ENCODE measurements around the gene RERE.

RERE gene

GRCh38 chr1:8364528-8365442, 452.7 kb downstream of the RERE start:
- Mint-ChIP-seq H3K4me3 (no peak overlapping the region), H3K27ac (peak overlapping the region; percentile 23), H3K36me3 (ENCODE audit: low read depth) (peaks cover 72% of the 10 kb centered on the region), H3K9me3 (no peaks in the 10 kb centered on the region), H3K4me1 (ENCODE audit: low read depth) (peaks cover 16% of the 10 kb centered on the region), H3K27me3 (no peaks in the 10 kb centered on the region)
- DNase-seq = no peak

DNA sequence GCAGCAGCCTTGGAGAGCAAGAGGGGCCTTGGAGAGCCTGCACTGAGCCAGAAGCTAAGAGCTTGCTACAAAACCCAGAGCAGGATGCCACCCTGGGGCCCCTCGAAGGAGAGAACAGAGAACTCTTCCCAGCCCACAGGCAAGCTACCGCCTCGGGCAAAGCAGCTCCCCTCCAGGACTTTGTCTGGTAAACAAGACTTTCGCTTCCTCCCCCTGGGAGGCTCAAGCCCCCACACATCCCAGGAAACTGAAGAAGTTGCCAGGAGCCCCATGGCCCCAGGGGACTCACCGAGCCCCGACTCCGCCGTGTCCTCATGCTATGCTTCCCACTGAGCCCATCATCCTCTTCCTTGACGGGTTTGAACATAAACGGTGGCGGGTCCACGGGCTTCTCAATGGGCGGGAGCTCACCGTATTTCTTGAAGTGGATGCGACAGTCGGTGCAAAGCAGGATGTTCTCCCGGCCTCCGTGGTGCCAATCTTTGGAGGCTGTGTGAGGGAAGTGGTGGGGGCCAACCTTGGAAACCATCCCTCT, 453.6 kb downstream of the RERE start:
- H3K9me3 Mint-ChIP-seq = no peaks in the 10 kb centered on the region
- H3K27me3 Mint-ChIP-seq = no peaks in the 10 kb centered on the region
- peaks cover 78% of the 10 kb centered on the region for H3K36me3 Mint-ChIP-seq (ENCODE audit: low read depth)
- H3K27ac Mint-ChIP-seq = peak overlapping the region; percentile 37
- DNase-seq = no peak
- H3K4me3 Mint-ChIP-seq = no peak overlapping the region
- H3K4me1 Mint-ChIP-seq (ENCODE audit: low read depth) = peaks cover 9% of the 10 kb centered on the region

DNA sequence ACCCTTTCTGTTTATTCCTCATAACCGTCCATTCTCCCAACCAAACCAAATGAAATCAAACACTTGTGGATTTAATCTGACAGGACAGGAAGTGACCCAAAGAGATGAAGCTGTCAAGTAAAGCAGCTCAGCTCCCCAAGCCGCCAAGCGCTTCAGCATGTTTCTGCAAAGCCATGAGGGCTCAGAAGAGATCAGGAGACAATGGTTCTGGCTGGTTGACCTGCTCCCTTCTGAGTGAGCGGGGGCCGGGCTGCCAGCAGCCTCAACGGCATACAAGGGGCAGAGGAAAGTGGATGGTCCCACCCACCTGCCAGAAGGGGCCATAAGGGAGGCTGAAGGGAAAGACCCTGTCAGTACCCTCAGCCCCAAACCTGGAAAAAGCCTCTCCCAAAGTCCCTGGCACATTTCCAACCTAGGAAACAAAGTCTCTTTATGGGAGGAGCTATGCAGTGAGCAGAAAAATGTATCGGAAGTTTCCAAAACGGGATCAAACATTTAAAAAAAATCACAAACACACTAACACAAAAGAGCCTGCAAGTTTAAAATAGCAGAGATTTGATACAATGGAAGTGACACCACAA, 454.2 kb downstream of the RERE start:
- H3K36me3 Mint-ChIP-seq (ENCODE audit: low read depth) = peaks cover 83% of the 10 kb centered on the region
- H3K4me1 Mint-ChIP-seq (ENCODE audit: low read depth) = peaks cover 9% of the 10 kb centered on the region
- no peaks in the 10 kb centered on the region for H3K27me3 Mint-ChIP-seq
- no peaks in the 10 kb centered on the region for H3K9me3 Mint-ChIP-seq
- no peak overlapping the region for H3K4me3 Mint-ChIP-seq
- no peak for DNase-seq
- peak overlapping the region; percentile 17 for H3K27ac Mint-ChIP-seq

- Mint-ChIP-seq H3K9me3 (no peaks in the 10 kb centered on the region), H3K36me3 (ENCODE audit: low read depth) (peaks cover 87% of the 10 kb centered on the region), H3K27me3 (no peaks in the 10 kb centered on the region), H3K4me3 (no peak overlapping the region), H3K27ac (peak overlapping the region; percentile 41), H3K4me1 (ENCODE audit: low read depth) (peaks cover 7% of the 10 kb centered on the region)
- DNase-seq = no peak
Measured at GRCh38 chr1:8362701-8363101, 454.7 kb downstream of the RERE start.

GRCh38 chr1:8361198-8361849, 456.1 kb downstream of the RERE start:
- Mint-ChIP-seq H3K27me3 (no peaks in the 10 kb centered on the region), H3K4me3 (no peak overlapping the region), H3K27ac (peak overlapping the region; percentile 37), H3K9me3 (no peaks in the 10 kb centered on the region), H3K4me1 (ENCODE audit: low read depth) (no peaks in the 10 kb centered on the region), H3K36me3 (ENCODE audit: low read depth) (peaks cover 90% of the 10 kb centered on the region)
- DNase-seq = no peak

DNA sequence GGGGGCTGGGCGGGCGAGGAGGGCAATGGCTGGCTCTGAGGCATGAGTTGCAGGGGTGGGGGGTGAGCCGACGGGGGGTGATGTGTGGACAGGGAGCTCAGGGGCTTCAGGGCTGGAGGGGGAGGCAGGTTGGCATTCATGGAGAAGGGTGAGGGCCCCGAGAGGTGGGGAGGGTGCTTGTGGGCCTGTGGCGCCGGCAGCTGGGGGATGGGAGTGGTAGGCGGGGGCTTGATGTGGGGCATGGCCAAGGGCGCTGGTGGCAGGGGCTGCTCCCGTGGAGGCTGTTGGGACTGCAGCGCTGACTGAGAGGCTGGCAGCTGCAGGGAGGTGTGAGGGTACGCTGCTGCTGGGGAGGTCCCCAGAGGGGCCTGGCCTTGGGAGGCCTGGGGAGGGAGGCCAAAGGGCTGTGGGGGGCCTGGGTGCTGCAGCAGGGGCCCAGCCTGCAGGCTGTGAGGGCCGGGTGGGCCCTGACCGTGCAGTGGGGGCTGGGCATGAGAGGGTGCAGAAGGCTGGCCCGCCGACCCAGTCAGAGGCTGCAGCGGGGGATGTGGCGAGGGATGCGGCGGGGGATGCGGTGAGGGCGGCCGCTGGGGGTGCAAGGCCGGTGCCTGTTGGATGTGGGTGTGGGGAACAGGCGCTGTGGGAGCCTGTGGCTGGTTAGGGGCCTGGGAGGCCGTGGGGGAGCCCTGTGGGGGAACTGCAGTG, 456.8 kb downstream of the RERE start:
- peaks cover 90% of the 10 kb centered on the region for H3K36me3 Mint-ChIP-seq (ENCODE audit: low read depth)
- no peak overlapping the region for H3K27ac Mint-ChIP-seq
- H3K4me1 Mint-ChIP-seq (ENCODE audit: low read depth) = no peaks in the 10 kb centered on the region
- H3K9me3 Mint-ChIP-seq = no peaks in the 10 kb centered on the region
- DNase-seq = no peak
- H3K27me3 Mint-ChIP-seq = no peaks in the 10 kb centered on the region
- H3K4me3 Mint-ChIP-seq = no peak overlapping the region

DNA sequence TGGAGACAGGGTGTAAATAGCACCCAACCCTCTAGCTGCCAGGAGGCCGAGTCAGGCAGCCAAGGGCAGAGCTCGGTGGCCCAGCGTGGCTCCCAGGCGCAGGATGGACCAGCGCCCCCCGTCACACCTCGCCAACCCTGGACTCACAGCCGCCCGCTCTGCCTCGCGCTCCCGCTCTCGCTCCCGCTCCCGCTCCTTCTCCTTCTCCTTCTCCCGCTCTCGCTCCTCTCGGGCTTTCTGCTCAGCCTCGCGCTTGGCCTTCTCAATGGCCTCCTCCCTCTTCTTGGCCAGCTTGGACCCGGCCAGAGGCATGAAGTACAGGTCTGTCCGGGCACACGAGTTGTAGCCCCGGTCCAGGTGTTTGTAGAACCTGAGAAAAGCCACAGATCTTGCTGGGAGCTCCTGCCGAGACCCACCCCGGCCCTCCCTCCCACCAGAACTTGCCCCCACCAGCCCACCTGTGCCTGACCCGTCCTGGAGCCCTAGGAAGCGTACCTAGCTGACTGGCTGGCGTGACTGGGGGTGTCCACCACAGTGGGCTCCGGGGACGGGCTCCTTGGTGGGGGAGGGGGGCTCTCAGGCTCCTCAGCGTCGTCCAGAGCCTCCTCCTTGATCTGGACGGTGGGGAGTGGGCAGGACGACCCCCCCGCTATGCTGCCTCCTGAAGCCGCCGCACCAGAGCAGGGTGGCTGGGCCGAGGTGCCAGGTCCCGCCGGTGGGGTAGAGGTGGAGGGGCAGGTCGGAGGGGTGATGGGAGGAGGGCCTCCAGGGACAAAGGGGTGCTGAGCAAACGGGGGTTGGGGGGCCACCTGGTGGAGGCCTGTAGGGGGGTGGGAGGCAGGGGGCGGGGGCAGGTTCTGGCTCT, 457.6 kb downstream of the RERE start:
- no peak for DNase-seq
- no peak overlapping the region for H3K4me3 Mint-ChIP-seq
- peaks cover 90% of the 10 kb centered on the region for H3K36me3 Mint-ChIP-seq (ENCODE audit: low read depth)
- no peaks in the 10 kb centered on the region for H3K9me3 Mint-ChIP-seq
- H3K27ac Mint-ChIP-seq = no peak overlapping the region
- no peaks in the 10 kb centered on the region for H3K4me1 Mint-ChIP-seq (ENCODE audit: low read depth)
- H3K27me3 Mint-ChIP-seq = no peaks in the 10 kb centered on the region

- Mint-ChIP-seq H3K4me3 (no peak overlapping the region), H3K27ac (no peak overlapping the region)
Measured at GRCh38 chr1:8358897-8359616, 458.4 kb downstream of the RERE start.

GRCh38 chr1:8358241-8358896, 459.1 kb downstream of the RERE start:
- H3K27me3 Mint-ChIP-seq = no peaks in the 10 kb centered on the region
- H3K4me3 Mint-ChIP-seq = no peak overlapping the region
- no peak for DNase-seq
- peaks cover 89% of the 10 kb centered on the region for H3K36me3 Mint-ChIP-seq (ENCODE audit: low read depth)
- H3K9me3 Mint-ChIP-seq = no peaks in the 10 kb centered on the region
- H3K27ac Mint-ChIP-seq = no peak overlapping the region
- H3K4me1 Mint-ChIP-seq (ENCODE audit: low read depth) = no peaks in the 10 kb centered on the region

More at GRCh38 chr1:8358897-8359616, 458.4 kb downstream of the RERE start:
- H3K4me1 Mint-ChIP-seq (ENCODE audit: low read depth) = no peaks in the 10 kb centered on the region
- no peaks in the 10 kb centered on the region for H3K9me3 Mint-ChIP-seq
- no peaks in the 10 kb centered on the region for H3K27me3 Mint-ChIP-seq
- no peak for DNase-seq
- peaks cover 89% of the 10 kb centered on the region for H3K36me3 Mint-ChIP-seq (ENCODE audit: low read depth)

GRCh38 chr1:8357329-8358101, 459.9 kb downstream of the RERE start:
- H3K4me1 Mint-ChIP-seq (ENCODE audit: low read depth) = no peaks in the 10 kb centered on the region
- H3K27ac Mint-ChIP-seq = peak overlapping the region; percentile 47
- H3K27me3 Mint-ChIP-seq = no peaks in the 10 kb centered on the region
- no peak for DNase-seq
- no peaks in the 10 kb centered on the region for H3K9me3 Mint-ChIP-seq
- H3K36me3 Mint-ChIP-seq (ENCODE audit: low read depth) = peaks cover 89% of the 10 kb centered on the region
- H3K4me3 Mint-ChIP-seq = no peak overlapping the region

DNA sequence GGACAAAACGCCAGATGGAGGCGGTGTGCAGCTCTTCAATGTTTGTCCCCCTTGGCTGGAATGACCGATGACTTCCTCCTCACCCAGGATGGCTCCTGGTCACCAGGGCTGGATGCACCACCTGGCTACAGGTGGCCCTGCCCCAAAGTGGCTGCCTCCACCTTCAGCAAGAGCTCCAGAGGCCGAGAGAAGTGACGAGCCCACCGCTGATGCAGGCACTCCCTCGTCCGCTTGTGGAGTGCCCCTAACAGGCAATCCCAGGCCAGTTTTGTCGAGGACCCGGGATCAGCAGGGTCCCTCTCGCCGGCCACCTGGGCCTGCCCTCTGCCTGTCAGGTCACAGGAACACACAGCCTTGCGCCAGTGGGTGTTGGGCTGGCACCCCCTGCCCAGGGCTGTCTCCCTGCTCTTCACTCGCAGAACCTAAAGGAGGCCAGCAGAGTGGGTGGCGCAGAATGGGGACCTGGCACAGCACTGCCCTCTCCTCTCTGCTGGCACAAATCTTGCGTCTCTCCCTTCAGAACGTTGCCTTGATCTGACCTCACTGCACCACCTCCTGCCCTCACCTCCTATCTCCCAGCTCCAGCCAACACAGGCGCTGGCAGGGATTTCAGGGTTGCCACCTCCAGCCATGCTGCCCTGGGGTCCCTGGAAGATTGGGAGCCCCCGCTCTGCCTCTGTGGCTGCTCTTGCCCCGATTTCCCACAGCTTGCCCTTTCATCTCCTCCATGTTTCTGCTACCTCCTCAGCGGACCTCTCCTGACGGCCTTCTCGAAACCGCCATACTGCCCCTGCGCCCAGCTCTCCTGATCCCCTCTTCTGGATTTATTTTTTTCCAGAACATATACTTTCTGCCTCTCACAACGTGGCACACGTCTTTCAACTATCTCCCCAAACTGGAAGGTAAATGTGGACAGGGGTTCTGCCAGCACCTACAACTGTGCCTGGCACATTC, 460.9 kb downstream of the RERE start:
- H3K9me3 Mint-ChIP-seq = no peaks in the 10 kb centered on the region
- no peak for DNase-seq
- no peak overlapping the region for H3K4me3 Mint-ChIP-seq
- peaks cover 83% of the 10 kb centered on the region for H3K36me3 Mint-ChIP-seq (ENCODE audit: low read depth)
- no peaks in the 10 kb centered on the region for H3K4me1 Mint-ChIP-seq (ENCODE audit: low read depth)
- peak overlapping the region; percentile 0 for H3K27ac Mint-ChIP-seq
- H3K27me3 Mint-ChIP-seq = no peaks in the 10 kb centered on the region
